ENCODE results near the gene RFX1.

- TF ChIP-seq POLR2A (IDR thresholded peaks at IDR 0.05) = no peak
- TF ChIP-seq CTCF (IDR thresholded peaks at IDR 0.05) = no peak
- TF ChIP-seq POLR2AphosphoS5 (IDR thresholded peaks at IDR 0.05) = no peak
- no peak for TF ChIP-seq EP300 (IDR thresholded peaks at IDR 0.05)
Observed at GRCh38 chr19:14050512-14050911, 44.4 kb upstream of the RFX1 start.
